GM12878 (cell line): ENCODE data around the gene ANK3. TPM values are rescaled to one million over a fixed set of nuclear protein-coding genes. Genes with fewer than 3 reads are reported as not detected.

Experiments used
- ATAC-seq: fragments of 200-7000 bp; cut with Tn5 transposase; 3 replicates; pipeline ENCODE4 v1.9.1; 2020; ENCODE audit warnings: mild to moderate bottlenecking, moderate library complexity
- BruUV-seq: library from RNA; stranded (reverse); fragments of 400-500 nt; replicated peaks from 2 replicates; lab custom pipeline; 2021; lab: Mats Ljungman, UMichigan
- CTCF ChIA-PET: fragments of 300-600 bp; sonication (Branson Sonifier 250); formaldehyde crosslinking; extraction: SDS; loops from one replicate; lab custom pipeline; 2021; ENCODE audit warnings: inconsistent platforms; lab: Yijun Ruan, JAX
- POLR2A ChIA-PET: fragments of 350-600 bp; formaldehyde crosslinking; extraction: SDS; loops from one replicate; lab custom pipeline; 2021; ENCODE audit warnings: inconsistent platforms; lab: Charles Lee
- RAD21 ChIA-PET: fragments of 300-600 bp; sonication (Branson Sonifier 250); formaldehyde crosslinking; loops from one replicate; lab custom pipeline; 2023; ENCODE audit warnings: antibody characterized with exemption; ENCODE audit not compliant: unreplicated experiment; lab: Charles Lee
- SMC1A ChIA-PET: fragments of 300-600 bp; sonication (Branson Sonifier 250); formaldehyde crosslinking; loops from one replicate; lab custom pipeline; 2023; ENCODE audit not compliant: unreplicated experiment, uncharacterized antibody; lab: Charles Lee
- DNase-seq: peaks from one replicate; pipeline ENCODE4 v3.0.0-alpha.2; 2011; ENCODE audit warnings: low read depth, low spot score
- FAIRE-seq: peaks from 3 replicates; lab custom pipeline; 2011; peaks lifted over from hg19 to GRCh38; lab: Jason Lieb, UNC
- H2AFZ ChIP-seq: 2 replicates; pipeline ENCODE4 v1.6.0; 2011; ENCODE audit warnings: low read depth, low read length, control low read depth; ENCODE audit not compliant: control insufficient read depth
- H3K27ac ChIP-seq: 2 replicates; pipeline ENCODE4 v1.5.1; 2011; ENCODE audit warnings: control low read depth; ENCODE audit not compliant: control insufficient read depth, insufficient read depth
- H3K27me3 ChIP-seq, 2 experiments: replicated peaks in 1 of 2; 2 replicates each; pipeline versions ENCODE4 v1.6.0 to v1.6.1; 2011; ENCODE audit warnings: low read length in 1 of 2; ENCODE audit not compliant: control insufficient read depth in 2 of 2, insufficient read depth in 2 of 2
- H3K36me3 ChIP-seq, 2 experiments: 2 replicates each; pipeline ENCODE4 v1.5.1; 2011; ENCODE audit warnings: low read length in 1 of 2; ENCODE audit not compliant: control insufficient read depth in 2 of 2, insufficient read depth in 2 of 2
- H3K4me1 ChIP-seq: 2 replicates; pipeline ENCODE4 v1.6.1; 2011; ENCODE audit warnings: mild to moderate bottlenecking, low read length, moderate library complexity, mixed read lengths; ENCODE audit not compliant: control insufficient read depth, insufficient read depth
- H3K4me2 ChIP-seq: 2 replicates; pipeline ENCODE4 v1.6.0; 2011; ENCODE audit warnings: control low read depth; ENCODE audit not compliant: control insufficient read depth, insufficient read depth
- H3K4me3 ChIP-seq: fragments of 200-600 bp; sonication (generic); 2 replicates; pipeline ENCODE4 v1.5.1; 2016
- H3K79me2 ChIP-seq: 2 replicates; pipeline ENCODE4 v1.6.0; 2011; ENCODE audit warnings: low read length; ENCODE audit not compliant: control insufficient read depth, insufficient read depth
- H3K9ac ChIP-seq: 2 replicates; pipeline ENCODE4 v1.8.0; 2011; ENCODE audit warnings: low read length, control low read depth, mixed read lengths; ENCODE audit not compliant: control insufficient read depth, insufficient read depth
- H3K9me3 ChIP-seq: replicated peaks from 3 replicates; pipeline ENCODE4 v1.5.1; 2011; ENCODE audit warnings: mild to moderate bottlenecking, low read length; ENCODE audit not compliant: control insufficient read depth, insufficient read depth
- H4K20me1 ChIP-seq: 2 replicates; pipeline ENCODE4 v1.6.0; 2011; ENCODE audit not compliant: control insufficient read depth, insufficient read depth
- BACH1 ChIP-seq: fragments of 450-650 bp; IDR thresholded peaks from 2 replicates; pipeline ENCODE4 v1.6.1; 2017; ENCODE audit warnings: mild to moderate bottlenecking, borderline replicate concordance
- HDAC2 ChIP-seq: fragments of 200-600 bp; sonication (generic); IDR thresholded peaks from 2 replicates; pipeline ENCODE4 v1.6.1; 2017
- IKZF2 ChIP-seq, 2 experiments: fragments of 450-650 bp; IDR thresholded peaks; 2 replicates each; pipeline ENCODE4 v1.6.1; 2017; ENCODE audit warnings: mild to moderate bottlenecking in 2 of 2, moderate library complexity in 2 of 2
- JUND ChIP-seq: IDR thresholded peaks from 2 replicates; pipeline ENCODE4 v1.6.1; 2012; ENCODE audit warnings: low read depth, mild to moderate bottlenecking, low read length, improper control_type of control experiment, moderate library complexity
- KDM1A ChIP-seq: fragments of 200-600 bp; sonication (generic); IDR thresholded peaks from 2 replicates; pipeline ENCODE4 v1.6.1; 2016; ENCODE audit warnings: borderline replicate concordance
- NFIC ChIP-seq: IDR thresholded peaks from 2 replicates; pipeline ENCODE4 v1.6.1; 2012; ENCODE audit warnings: low read depth, mild to moderate bottlenecking, inconsistent platforms, low read length, moderate library complexity
- NFYB ChIP-seq: IDR thresholded peaks from 2 replicates; pipeline ENCODE4 v1.6.1; 2011; ENCODE audit warnings: low read depth, mild to moderate bottlenecking, low read length, improper control_type of control experiment, moderate library complexity; ENCODE audit not compliant: insufficient read depth
- POLR2AphosphoS5 ChIP-seq: IDR thresholded peaks from 2 replicates; pipeline ENCODE4 v1.6.1; 2011; ENCODE audit warnings: mild to moderate bottlenecking, low read length, inconsistent platforms
- RB1 ChIP-seq: fragments of 450-650 bp; formaldehyde crosslinking; IDR thresholded peaks from 2 replicates; pipeline ENCODE4 v1.6.1; 2017; ENCODE audit warnings: mild to moderate bottlenecking, borderline replicate concordance
- RBBP5 ChIP-seq: fragments of 200-600 bp; sonication (generic); conservative IDR thresholded peaks from 2 replicates; pipeline ENCODE4 v1.6.1; 2016
- SRF ChIP-seq, 2 experiments: IDR thresholded peaks; 2 replicates each; pipeline ENCODE4 v1.6.1; 2011; ENCODE audit warnings: low read depth in 2 of 2, low read length in 2 of 2, mild to moderate bottlenecking in 1 of 2, moderate library complexity in 1 of 2
- TARDBP ChIP-seq: IDR thresholded peaks from 2 replicates; pipeline ENCODE4 v1.6.1; 2016; ENCODE audit warnings: borderline replicate concordance
- TBL1XR1 ChIP-seq: IDR thresholded peaks from 2 replicates; pipeline ENCODE4 v1.6.1; 2012; ENCODE audit warnings: low read depth, low read length, improper control_type of control experiment
- YY1 ChIP-seq: IDR thresholded peaks from 2 replicates; pipeline ENCODE4 v1.6.1; 2011; ENCODE audit warnings: low read depth, mild to moderate bottlenecking, low read length
- ZZZ3 ChIP-seq: IDR thresholded peaks from 2 replicates; pipeline ENCODE4 v1.6.1; 2011; ENCODE audit warnings: low read depth; ENCODE audit not compliant: control insufficient read depth, insufficient read length
- WGBS: methylation state at CpG from one replicate; pipeline ENCODE4 v1.1.6; 2016; ENCODE audit warnings: low lambda C conversion rate; ENCODE audit not compliant: insufficient replicate concordance, insufficient coverage; ENCODE audit errors: missing lambda C conversion rate; 5-methylcytosine and 5-hydroxymethylcytosine counted together
- in situ Hi-C: fragments of 300-500 bp; cut with MboI; formaldehyde crosslinking; loops from 9 replicates; pipeline ENCODE4 v1.14.3; 2018; ENCODE audit warnings: mixed read lengths
- intact Hi-C: fragments of 100-400 bp; cut with micrococcal nuclease; formaldehyde crosslinking; loops from one replicate; pipeline ENCODE4 v1.14.2; 2022; ENCODE audit not compliant: unreplicated experiment
- polyA plus RNA-seq, 11 experiments: library from polyadenylated mRNA; depleted of rRNA in 4 of 11; unstranded in 6 of 11; stranded (reverse) in 5 of 11; fragments of >200 nt; fragmentation: Nextera tagmentation in 4 of 11; fragmentation: Illumina TruSeq in 1 of 11; extraction: Ambion mirVana in 4 of 11; extraction: Trizol in 1 of 11; gene quantifications; 1 replicate in 1 of 11; 2 replicates in 10 of 11; pipeline versions ENCODE4 v1.2.1 to v1.2.3, GENCODE V29; 2011 to 2016; ENCODE audit warnings: inconsistent platforms in 2 of 11, missing spikeins in 2 of 11, low read depth in 1 of 11
- total RNA-seq, 4 experiments: library from RNA; depleted of rRNA in 3 of 4; stranded (reverse); fragments of >200 nt in 3 of 4; fragmentation: Illumina TruSeq in 1 of 4; extraction: Trizol in 1 of 4; gene quantifications; 2 replicates each; pipeline versions ENCODE4 v1.2.1 to v1.2.3, GENCODE V29; 2013 to 2021
- TF ChIP-seq, protein P1 (sequence below): fragments of 450-650 bp; IDR thresholded peaks from 2 replicates; pipeline ENCODE4 v1.6.1; 2016; ENCODE audit warnings: mild to moderate bottlenecking
- TF ChIP-seq, protein P2 (sequence below): fragments of 450-650 bp; IDR thresholded peaks from 2 replicates; pipeline ENCODE4 v1.6.1; 2017; ENCODE audit warnings: mild to moderate bottlenecking, low read depth, inconsistent platforms; ENCODE audit not compliant: poor library complexity, severe bottlenecking

ANK3 gene
- total and polyA plus RNA-seq, 10 of the 15 experiments (the other 5 are each of a cell fraction or from before 2014, with no cell fraction given), result 0.06 to 0.82 (median 0.20) TPM; not detected in 2

DNA sequence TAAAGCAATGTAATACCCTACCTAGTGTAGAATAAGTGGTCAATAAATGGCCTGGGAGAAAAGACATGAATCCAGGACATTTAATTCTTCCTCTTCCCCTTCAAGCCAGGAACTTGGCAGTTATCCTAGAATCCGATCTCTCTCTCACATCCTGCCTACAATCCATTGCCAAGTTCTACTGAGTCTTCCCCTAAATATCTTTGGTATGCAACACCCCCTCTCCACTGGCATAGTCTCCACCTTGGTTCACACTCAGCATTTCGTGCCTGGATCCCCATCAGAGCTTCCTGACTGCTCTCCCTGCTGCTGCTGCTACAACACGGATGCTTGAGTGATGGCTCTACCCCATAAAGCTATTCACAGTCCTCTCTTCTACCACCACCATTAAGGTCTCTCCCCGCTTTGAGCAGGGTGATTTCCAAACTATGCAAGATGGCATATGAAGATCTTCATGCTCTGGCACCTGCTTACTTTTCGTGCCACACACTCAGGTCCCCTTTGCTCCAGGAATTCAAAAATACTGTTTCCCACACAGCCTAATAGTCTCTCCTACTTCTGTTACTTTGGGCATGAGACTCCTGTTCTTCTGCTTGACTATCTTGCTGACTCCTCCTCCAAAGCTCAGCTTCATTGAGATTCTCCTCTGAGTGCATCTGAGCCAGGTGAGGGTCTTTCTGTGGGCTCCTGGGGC, 4.8 kb downstream of the ANK3 start (continued):
- TF ChIP-seq HDAC2, result no peak
- no peak for TF ChIP-seq SRF (IDR thresholded peaks at IDR 0.05; ENCODE audit: low read depth in 2 of 2, low read length in 2 of 2)
- TF ChIP-seq IKZF2 (IDR thresholded peaks at IDR 0.05), result no peak
- no peak for TF ChIP-seq POLR2AphosphoS5
- TF ChIP-seq, protein P1, sequence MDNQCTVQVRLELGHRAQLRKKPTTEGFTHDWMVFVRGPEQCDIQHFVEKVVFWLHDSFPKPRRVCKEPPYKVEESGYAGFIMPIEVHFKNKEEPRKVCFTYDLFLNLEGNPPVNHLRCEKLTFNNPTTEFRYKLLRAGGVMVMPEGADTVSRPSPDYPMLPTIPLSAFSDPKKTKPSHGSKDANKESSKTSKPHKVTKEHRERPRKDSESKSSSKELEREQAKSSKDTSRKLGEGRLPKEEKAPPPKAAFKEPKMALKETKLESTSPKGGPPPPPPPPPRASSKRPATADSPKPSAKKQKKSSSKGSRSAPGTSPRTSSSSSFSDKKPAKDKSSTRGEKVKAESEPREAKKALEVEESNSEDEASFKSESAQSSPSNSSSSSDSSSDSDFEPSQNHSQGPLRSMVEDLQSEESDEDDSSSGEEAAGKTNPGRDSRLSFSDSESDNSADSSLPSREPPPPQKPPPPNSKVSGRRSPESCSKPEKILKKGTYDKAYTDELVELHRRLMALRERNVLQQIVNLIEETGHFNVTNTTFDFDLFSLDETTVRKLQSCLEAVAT, result no peak
- no peak for TF ChIP-seq NFIC
- TF ChIP-seq KDM1A, result no peak
- TF ChIP-seq, protein P2, sequence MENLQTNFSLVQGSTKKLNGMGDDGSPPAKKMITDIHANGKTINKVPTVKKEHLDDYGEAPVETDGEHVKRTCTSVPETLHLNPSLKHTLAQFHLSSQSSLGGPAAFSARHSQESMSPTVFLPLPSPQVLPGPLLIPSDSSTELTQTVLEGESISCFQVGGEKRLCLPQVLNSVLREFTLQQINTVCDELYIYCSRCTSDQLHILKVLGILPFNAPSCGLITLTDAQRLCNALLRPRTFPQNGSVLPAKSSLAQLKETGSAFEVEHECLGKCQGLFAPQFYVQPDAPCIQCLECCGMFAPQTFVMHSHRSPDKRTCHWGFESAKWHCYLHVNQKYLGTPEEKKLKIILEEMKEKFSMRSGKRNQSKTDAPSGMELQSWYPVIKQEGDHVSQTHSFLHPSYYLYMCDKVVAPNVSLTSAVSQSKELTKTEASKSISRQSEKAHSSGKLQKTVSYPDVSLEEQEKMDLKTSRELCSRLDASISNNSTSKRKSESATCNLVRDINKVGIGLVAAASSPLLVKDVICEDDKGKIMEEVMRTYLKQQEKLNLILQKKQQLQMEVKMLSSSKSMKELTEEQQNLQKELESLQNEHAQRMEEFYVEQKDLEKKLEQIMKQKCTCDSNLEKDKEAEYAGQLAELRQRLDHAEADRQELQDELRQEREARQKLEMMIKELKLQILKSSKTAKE, result no peak
- TF ChIP-seq, all 136 proteins: peak for 0

DNA sequence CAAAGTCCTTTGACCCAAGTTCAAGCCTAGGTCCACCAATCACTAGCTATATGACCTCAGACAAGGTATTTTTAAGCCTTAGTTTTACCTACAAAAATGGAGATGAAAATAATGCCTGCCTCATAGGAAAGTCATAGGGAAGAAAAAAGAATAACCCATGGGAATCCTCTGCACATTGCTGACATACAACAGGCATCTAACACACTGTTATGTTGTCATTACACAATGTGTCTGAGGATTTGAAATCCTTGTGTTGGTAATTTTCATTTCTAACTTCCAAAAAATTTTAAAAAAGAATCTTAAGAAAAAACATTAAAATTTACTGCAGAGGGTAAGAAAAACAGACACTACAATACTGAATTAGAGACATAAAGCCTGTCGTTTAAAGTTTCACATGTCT, 5.7 kb downstream of the ANK3 start:
- RAD21 ChIA-PET, result no interaction called here
- Histone ChIP-seq H2AFZ (no peak overlapping the region), H3K9me3 (no peaks in the 10 kb centered on the region), H3K79me2 (no peaks in the 10 kb centered on the region), H3K27ac (no peak overlapping the region), H3K4me3 (no peak overlapping the region), H3K9ac (no peak overlapping the region), H3K4me2 (no peak overlapping the region), H3K4me1 (no peaks in the 10 kb centered on the region), H4K20me1 (no peaks in the 10 kb centered on the region), H3K27me3 (no peaks in the 10 kb centered on the region), H3K36me3 (no peaks in the 10 kb centered on the region)
- POLR2A ChIA-PET, result no interaction called here
- SMC1A ChIA-PET, result interaction anchor here (1.0 to 1.2 kb wide), 2 partner anchors 8 to 9 kb away, joined by 3 to 5 read pairs; no protein-coding TSS in a partner anchor
- in situ Hi-C loops, result no loop called here
- no peak for ATAC-seq
- no TSS peak for BruUV-seq
- intact Hi-C loops, result no loop called here
- FAIRE-seq, result no peak
- 0% methylated on average over 1 of the region's 1 CpG for WGBS
- CTCF ChIA-PET, result no interaction called here
- DNase-seq, result no peak
- TF ChIP-seq RBBP5 (no peak), BACH1 (no peak), TBL1XR1 (no peak), TARDBP (no peak), YY1 (no peak), RB1 (no peak), ZZZ3 (no peak), JUND (no peak), NFYB (no peak)
